NB4 (cell line): Measurements from ENCODE around the gene FAM170B.

Experiments used
- DNase-seq: peaks from one replicate; pipeline ENCODE4 v3.0.0; 2010; ENCODE audit warnings: low read depth
- H3K4me3 ChIP-seq: one replicate; pipeline ENCODE4 v1.5.1; 2011; ENCODE audit warnings: mild to moderate bottlenecking, low read depth, low read length, moderate library complexity
- MYC ChIP-seq: IDR thresholded peaks from 2 replicates; pipeline ENCODE4 v1.6.1; 2011; ENCODE audit warnings: low read depth, low read length
- POLR2A ChIP-seq: IDR thresholded peaks from 2 replicates; pipeline ENCODE4 v1.6.1; 2011; ENCODE audit warnings: mild to moderate bottlenecking; ENCODE audit not compliant: insufficient read length; ENCODE audit errors: extremely low read depth
- TF ChIP-seq, protein P1 (sequence below): IDR thresholded peaks from 2 replicates; pipeline ENCODE4 v1.6.1; 2011; ENCODE audit warnings: low read depth, low read length
- TF ChIP-seq, protein P2 (sequence below): IDR thresholded peaks from one replicate; pipeline ENCODE4 v1.5.1; 2012; ENCODE audit warnings: low read depth, low read length

FAM170B gene

GRCh38 chr10:49173853-49174252 lies 40.0 kb upstream of the FAM170B start:
- no peak for DNase-seq
- H3K4me3 ChIP-seq = no peak overlapping the region
- TF ChIP-seq, protein P1, sequence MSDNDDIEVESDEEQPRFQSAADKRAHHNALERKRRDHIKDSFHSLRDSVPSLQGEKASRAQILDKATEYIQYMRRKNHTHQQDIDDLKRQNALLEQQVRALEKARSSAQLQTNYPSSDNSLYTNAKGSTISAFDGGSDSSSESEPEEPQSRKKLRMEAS = no peak
- TF ChIP-seq, protein P2, sequence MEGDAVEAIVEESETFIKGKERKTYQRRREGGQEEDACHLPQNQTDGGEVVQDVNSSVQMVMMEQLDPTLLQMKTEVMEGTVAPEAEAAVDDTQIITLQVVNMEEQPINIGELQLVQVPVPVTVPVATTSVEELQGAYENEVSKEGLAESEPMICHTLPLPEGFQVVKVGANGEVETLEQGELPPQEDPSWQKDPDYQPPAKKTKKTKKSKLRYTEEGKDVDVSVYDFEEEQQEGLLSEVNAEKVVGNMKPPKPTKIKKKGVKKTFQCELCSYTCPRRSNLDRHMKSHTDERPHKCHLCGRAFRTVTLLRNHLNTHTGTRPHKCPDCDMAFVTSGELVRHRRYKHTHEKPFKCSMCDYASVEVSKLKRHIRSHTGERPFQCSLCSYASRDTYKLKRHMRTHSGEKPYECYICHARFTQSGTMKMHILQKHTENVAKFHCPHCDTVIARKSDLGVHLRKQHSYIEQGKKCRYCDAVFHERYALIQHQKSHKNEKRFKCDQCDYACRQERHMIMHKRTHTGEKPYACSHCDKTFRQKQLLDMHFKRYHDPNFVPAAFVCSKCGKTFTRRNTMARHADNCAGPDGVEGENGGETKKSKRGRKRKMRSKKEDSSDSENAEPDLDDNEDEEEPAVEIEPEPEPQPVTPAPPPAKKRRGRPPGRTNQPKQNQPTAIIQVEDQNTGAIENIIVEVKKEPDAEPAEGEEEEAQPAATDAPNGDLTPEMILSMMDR = no peak
- no peak for TF ChIP-seq POLR2A
- no peak for TF ChIP-seq MYC

- no peak for DNase-seq
- no peak overlapping the region for H3K4me3 ChIP-seq
- TF ChIP-seq, protein P2 = no peak
- TF ChIP-seq, protein P1 = no peak
- TF ChIP-seq POLR2A = no peak
- no peak for TF ChIP-seq MYC
These were observed 39.5 kb upstream of the FAM170B start for GRCh38 chr10:49173201-49173772.

DNA sequence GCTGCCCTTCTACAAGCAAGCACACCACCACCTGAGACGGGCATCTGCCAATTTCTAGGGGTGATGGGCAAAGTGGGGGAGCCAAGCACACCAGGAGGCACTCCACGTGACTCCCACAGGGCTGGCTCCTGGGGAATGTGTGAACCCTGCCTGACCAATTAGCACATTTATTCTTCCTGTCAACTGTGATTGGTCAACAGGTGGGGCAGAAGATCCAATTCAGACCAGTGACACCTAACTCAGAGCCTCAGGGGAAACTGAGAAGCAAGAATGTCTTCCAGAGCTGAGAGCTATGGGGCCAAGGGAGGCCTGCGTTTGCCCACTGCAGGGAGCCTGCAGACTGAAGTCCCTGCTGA lies 38.9 kb upstream of the FAM170B start:
- no peak for TF ChIP-seq MYC
- TF ChIP-seq, protein P1 = no peak
- TF ChIP-seq, protein P2 = no peak
- no peak for TF ChIP-seq POLR2A
- H3K4me3 ChIP-seq = no peak overlapping the region
- no peak for DNase-seq

GRCh38 chr10:49172061-49172776 lies 38.4 kb upstream of the FAM170B start:
- no peak overlapping the region for H3K4me3 ChIP-seq
- TF ChIP-seq MYC = no peak
- TF ChIP-seq, protein P2 = no peak
- no peak for TF ChIP-seq POLR2A
- TF ChIP-seq, protein P1 = no peak
- no peak for DNase-seq

DNA sequence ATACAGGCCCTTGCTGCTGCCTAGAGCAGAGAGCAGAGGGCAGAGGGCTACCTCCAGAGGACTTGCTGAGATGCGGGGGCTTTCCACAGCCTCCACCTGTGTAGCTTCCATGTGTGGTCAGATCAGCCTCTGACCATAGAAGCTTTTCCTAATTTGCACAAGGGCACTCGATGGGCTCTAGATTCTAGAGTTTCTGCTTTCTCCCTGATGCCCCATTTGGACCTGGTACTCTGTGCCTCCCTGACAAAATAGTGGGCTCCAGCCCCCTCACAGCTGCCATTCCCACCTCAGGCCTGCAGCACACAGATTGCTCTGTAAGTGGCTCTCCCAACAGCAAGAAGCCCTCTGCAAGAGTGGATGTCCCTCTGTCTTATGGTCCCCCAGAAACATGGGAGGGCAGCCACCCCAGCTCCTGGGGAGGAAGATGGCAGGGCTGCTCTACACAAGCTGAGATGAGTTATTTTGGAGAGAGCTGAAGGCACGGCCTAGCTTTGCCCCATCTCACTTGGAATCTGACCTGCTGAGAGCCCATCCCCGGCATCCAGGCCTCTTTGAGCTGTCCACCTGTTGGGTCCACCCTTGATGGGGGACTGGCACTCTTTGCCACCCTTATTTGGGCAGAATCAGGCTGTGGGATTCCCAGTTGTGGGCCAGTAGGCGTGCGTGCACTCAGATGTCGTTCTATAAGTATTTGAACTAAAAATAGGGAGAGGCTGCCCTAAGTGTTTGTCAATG lies 37.7 kb upstream of the FAM170B start:
- TF ChIP-seq, protein P1 = no peak
- TF ChIP-seq POLR2A = no peak
- no peak for TF ChIP-seq MYC
- TF ChIP-seq, protein P2 = no peak
- DNase-seq = no peak

More for the DNA sequence above, 37.7 kb upstream of the FAM170B start:
- H3K4me3 ChIP-seq = no peak overlapping the region
